D721Med (cell line): ENCODE data around the gene TSPAN32.

Source experiments
- DNase-seq: peaks from one replicate; pipeline ENCODE4 v3.0.0; 2011; ENCODE audit warnings: low spot score; ENCODE audit not compliant: insufficient read length
- FAIRE-seq: peaks from 2 replicates; lab custom pipeline; 2011; peaks lifted over from hg19 to GRCh38; lab: Jason Lieb, UNC
- TF ChIP-seq, protein P1 (sequence below): IDR thresholded peaks from 2 replicates; pipeline ENCODE4 v1.5.1; 2012; ENCODE audit warnings: mild to moderate bottlenecking, control low read depth; ENCODE audit not compliant: insufficient read depth; ENCODE audit errors: missing control alignments

TSPAN32 gene

DNA sequence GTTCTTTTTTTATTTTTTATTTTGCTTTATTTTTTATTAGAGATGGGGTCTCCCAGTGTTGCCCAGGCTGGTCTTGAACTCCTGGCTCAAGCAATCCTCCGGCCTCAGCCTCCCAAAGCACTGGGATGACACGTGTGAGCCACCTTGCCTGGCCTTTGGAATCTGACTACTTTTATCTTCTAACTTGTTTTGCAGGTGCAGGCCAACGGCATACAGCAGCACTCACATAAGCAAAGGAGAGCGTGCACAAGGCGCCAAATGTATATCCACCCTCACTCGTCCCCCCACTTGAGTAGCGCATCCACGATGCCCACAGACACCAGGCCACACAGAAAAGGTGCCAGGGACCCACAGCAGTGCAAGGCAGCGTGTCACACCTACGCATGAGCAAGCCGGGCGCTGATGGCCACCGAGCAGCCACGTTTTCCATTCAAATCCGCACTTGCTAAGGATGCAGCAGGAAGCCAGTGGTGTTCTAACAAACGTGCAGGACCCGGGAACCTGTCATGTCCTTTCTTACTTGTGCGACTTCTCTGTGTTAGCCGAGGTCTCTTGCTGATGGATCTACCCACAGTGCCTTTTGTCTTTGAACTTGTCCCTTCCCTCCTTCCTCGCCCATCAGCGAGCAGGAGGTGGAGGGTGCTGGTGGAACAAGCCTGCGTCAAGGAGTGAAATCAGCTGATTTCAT, 37.3 kb upstream of the TSPAN32 start:
- DNase-seq (no peak), FAIRE-seq (no peak)
- TF ChIP-seq, protein P1, sequence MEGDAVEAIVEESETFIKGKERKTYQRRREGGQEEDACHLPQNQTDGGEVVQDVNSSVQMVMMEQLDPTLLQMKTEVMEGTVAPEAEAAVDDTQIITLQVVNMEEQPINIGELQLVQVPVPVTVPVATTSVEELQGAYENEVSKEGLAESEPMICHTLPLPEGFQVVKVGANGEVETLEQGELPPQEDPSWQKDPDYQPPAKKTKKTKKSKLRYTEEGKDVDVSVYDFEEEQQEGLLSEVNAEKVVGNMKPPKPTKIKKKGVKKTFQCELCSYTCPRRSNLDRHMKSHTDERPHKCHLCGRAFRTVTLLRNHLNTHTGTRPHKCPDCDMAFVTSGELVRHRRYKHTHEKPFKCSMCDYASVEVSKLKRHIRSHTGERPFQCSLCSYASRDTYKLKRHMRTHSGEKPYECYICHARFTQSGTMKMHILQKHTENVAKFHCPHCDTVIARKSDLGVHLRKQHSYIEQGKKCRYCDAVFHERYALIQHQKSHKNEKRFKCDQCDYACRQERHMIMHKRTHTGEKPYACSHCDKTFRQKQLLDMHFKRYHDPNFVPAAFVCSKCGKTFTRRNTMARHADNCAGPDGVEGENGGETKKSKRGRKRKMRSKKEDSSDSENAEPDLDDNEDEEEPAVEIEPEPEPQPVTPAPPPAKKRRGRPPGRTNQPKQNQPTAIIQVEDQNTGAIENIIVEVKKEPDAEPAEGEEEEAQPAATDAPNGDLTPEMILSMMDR = no peak

- DNase-seq (no peak), FAIRE-seq (no peak)
- TF ChIP-seq, protein P1 = no peak
Measured at GRCh38 chr11:2265396-2265795, 36.4 kb upstream of the TSPAN32 start.

DNA sequence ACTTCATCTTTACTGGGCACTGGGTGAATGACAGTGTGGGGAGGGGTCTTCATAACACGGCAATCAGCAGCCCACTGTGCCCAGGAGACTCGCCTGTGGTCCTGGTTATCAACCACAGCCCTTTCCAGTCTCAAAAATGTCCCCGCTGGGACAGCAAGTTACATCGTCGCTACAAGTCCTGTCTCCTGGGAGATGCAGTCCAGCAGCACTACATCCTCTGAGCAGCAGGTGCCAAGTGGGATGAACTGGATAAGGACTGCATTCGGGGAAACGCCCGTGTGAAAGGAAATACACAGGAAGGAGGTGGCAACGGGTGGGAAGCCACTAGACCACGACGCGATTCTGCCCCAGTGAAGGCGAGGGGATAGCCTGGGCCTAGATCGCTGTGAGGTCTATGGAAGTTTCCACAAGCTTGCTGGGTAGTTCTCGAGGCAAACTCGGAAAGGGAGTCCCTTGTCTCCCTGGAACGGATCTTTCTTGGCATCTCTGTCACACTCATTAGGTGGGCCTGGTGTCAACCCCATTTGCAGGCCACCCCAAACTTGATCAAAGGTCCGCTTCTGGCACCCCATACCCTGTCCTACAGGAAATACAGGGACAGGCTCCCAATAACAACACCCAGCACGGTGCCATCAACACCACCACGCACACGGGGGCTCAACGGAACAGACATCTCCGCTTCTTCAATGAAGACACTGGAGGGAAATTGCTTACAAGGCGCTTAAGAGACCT, 35.8 kb upstream of the TSPAN32 start:
- FAIRE-seq (no peak), DNase-seq (no peak)
- TF ChIP-seq, protein P1 = no peak

- no peak for DNase-seq
- no peak for FAIRE-seq
- TF ChIP-seq, protein P1 = no peak
Measured at GRCh38 chr11:2266586-2267305, 35.1 kb upstream of the TSPAN32 start.

GRCh38 chr11:2267306-2267850, 34.4 kb upstream of the TSPAN32 start:
- TF ChIP-seq, protein P1 = no peak
- FAIRE-seq = no peak

GRCh38 chr11:2267851-2268728, 33.7 kb upstream of the TSPAN32 start:
- FAIRE-seq = no peak
- TF ChIP-seq, protein P1 = no peak
- DNase-seq = no peak

More at GRCh38 chr11:2267306-2267850, 34.4 kb upstream of the TSPAN32 start:
- DNase-seq = no peak
